NOMO-1 (cell line): Measurements from ENCODE around the gene ZFAND3.
"Not testable (repeated sequence)": the region's sequence is repeated elsewhere in the genome, so short reads cannot be mapped to it uniquely, and the experiment has no call there.

ENCODE experiments used
- DNase-seq, 2 experiments: peaks; one replicate each; lab custom pipeline; 2025; ENCODE audit not compliant: unreplicated experiment in 2 of 2; lab: John Stamatoyannopoulos, UW

The ZFAND3 gene

DNA sequence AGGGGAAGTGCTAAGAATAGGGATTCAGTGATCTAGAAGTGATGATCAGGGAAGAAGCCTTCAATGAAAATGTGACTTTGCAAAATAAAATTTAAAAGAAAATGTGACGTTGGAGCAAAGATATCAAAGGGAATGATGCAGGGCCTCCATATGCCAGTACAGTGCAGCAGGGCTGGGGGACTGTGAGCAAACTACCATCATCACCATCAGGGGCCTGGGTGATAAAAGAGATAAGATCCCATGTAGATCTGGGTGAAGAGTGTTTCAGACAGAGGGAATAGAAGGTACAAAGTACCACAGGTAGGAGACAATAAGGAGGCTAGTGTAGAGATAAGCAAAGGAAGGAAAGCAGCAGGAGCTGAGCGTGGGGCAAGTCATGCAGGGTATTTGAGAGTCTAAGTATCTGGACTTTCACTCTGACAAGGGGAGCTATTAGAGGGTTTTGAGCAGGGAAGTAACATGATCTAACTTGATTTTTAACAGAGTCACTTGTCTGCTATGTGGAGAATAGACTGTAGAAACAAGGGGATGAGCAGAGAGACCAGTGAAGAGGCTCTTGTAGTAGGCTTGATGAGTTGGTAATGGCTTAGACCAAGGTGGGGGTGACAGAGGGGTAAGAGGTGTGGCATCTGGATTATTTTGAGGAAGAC lies 295.6 kb downstream of the ZFAND3 start:
- no peak for DNase-seq

DNA sequence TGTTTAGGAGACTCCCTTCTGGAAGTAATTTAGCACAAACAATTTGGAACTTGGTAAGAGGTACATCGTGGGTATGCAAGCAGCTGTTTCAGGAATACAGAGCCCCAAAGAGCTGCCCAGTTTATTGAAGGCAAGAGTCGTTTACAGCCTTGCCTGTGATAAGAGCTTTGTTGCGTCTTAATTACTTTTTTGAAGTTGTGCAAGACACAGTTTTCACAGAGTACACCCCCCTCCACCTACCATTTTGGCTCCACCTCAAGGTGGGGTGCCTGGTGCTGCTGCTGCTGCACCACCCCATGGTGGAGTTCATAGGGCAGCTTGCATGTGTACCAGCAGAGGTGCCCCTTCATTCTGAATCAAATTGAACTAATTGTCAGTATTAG lies 296.1 kb downstream of the ZFAND3 start:
- DNase-seq, result no peak

DNA sequence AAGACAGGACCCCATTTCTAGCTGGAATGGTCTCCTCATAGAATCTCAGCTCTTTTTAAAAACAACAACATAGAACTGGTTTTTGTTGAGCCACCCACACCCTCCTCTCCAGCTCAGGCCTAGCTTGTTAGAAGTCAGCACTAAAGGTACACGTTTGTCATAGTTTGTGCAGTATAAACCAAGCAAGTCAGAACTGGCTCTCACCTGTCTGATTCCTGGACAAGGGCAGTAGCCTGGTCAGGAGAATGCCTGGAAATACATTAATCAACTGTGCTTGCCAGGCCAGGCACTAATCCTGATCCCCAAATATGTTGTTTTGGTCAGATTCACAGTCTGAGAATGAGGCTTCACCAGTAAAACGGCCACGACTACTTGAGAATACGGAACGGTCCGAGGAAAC lies 296.7 kb downstream of the ZFAND3 start:
- no peak for DNase-seq

DNA sequence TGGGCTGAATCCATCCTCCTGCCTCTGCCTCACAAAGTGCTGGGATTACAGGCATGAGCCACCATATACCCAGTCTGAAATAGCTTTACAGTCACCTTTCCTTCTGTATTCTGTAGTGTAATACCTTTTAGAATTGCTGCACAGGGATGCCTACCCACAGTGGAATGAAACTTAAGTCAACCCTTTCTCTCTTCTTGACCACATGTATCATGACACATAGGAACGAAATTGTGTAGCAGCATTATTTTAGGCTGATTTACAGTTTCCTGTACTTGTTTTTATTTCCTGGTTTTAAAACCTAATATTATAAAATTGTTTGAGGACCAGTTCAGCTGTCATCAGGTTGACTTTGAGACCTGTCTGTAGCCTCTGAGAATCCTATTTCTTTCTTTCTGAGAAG lies 297.8 kb downstream of the ZFAND3 start:
- DNase-seq, result no peak

DNA sequence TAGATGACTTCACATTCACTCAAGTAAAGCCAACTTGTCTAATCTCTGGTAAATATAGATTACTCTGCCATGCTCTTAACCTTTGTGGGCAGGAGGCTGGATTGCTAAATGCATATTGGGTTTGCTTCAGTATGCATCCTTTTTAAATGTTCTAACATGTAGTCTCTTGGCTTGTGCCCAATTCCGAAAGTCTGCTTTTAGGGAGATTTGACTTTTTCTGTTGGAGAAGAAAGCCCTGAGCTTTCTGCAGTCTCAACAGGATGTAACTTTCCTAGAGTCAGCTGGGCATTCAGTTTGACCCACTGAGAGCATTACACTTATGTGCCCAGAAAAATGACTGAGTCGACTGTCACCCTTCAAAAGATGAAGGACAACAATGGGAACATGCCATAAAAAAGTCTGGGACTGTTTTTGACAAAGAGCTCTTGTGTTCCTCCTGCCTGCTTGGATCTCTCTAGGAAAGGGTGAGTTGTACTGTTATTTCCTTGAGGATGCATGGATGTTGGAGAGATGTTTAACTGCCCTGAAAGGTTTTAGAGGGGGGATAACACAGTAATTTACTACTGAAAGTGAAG lies 299.4 kb downstream of the ZFAND3 start:
- no peak for DNase-seq

DNA sequence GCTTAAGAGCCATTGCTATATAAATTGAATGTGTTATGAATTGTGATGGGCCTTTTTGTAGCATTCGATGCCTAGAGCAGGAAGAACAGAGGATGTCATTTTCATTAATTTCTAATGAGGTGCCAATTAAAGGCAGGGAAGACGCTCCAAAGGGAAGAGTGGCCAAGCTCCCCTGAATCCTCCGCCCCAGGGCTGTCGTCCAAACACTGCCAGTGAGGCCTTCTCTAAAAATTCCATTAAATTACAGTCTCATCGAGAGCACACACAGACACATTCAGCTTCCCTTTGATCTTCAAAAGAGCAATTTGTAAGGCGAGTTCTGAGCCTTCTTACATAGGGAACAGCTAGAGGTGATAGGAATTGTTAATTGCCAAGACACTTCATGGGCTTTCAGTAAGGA lies 300.0 kb downstream of the ZFAND3 start:
- no peak for DNase-seq

DNA sequence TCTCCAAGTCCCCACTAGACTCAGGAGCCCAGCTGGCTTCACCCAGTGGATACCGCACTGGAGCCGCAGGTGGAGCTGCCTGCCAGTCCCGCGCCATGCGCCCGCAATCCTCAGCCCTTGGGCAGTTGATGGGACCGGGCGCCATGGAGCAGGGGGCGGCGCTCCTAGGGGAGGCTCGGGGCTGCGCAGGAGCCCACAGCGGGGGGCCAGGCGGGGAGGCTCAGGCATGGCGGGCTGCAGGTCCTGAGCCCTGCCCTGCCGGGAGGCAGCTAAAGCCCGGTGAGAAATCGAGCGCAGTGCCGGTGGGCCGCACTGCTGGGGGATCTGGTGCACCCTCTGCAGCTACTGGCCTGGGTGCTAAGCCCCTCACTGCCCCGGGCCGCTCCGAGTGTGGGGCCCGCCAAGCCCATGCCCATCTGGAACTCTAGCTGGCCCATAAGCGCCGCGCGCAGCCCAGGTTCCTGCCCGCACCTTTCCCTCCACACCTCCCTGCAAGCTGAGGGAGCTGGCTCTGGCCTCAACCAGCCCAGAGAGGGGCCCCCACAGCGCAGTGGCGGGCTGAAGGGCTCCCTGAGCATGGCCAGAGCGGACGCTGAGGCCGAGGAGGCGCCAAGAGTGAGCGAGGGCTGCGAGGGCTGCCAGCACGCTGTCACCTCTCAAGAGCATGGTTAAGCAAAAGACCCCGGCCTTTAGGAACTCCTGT lies 304.8 kb downstream of the ZFAND3 start:
- not testable (repeated sequence) for DNase-seq

DNA sequence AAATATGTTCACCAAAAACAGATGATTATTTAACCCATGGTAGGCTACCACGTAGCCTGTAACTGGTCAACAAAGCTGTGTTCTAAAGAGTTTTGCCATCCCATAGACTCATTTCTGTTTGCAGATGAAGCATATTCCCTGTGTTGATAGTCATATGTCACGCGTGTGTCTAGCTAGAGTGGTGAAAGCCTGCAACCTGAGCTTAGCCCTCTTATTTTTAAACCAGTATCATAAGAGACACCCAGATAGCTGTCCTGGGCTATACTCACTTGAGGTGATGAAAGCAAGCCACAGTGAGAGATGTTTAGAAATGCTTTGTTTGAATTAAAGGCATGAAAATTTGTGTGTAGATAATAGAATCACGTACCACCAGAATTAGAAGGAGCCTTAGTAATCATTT lies 307.8 kb downstream of the ZFAND3 start:
- DNase-seq, result no peak

DNA sequence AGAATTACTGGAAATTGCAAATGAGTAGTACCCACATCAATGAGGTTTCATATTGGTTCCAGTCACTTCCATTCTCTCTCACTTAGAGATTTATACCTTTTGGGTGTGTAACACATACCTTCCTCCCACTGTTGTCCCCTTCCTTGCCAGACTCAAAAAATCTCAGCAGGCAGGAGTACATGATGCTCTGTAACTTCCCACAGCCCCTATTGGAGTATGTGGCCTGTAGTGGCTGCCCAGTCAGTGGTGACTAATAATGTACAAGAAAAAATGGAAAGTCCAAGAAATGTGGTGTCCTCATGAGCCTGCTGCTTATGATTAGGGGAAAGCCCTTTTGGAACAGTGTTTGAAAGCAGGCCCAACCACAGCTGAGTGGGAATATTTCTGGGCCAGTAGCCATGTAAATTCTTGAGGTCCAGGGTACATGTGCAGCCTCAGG lies 312.0 kb downstream of the ZFAND3 start:
- DNase-seq, result no peak

DNA sequence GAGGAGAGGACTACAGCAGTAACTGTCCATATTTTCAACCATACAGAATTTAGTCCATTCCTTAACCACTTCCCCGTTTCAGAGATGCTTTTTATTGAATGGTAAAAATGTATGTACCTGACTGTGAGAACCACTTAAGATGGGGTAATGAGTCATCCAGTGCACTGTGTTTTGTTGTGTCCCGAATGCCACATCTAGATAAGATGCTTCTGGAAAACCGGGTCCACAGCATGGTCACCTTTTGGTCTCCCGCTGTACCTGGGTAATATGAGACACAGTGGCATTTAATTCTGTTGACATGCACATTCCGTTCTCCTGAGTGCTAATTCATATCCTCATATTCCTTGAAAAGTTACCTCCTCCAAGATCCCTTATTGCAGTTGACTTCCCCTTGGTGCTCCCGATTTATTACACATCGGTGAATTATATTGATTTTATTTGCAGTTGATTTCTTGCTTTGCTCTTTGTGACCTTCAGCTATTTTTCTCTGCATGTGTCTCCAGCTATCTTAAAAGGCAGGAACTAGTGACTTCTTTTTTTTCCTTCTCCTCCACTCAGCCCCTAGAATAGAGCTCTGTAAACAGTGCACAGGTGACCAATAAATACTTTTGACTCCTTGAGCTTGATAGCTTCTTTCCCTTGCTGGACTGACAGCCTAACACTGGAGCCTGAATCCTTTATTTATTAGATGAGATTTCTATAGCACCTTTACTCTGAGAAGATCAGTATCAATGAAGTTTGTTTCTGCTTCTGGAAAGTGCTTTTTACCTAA lies 314.6 kb downstream of the ZFAND3 start:
- DNase-seq, result no peak

DNA sequence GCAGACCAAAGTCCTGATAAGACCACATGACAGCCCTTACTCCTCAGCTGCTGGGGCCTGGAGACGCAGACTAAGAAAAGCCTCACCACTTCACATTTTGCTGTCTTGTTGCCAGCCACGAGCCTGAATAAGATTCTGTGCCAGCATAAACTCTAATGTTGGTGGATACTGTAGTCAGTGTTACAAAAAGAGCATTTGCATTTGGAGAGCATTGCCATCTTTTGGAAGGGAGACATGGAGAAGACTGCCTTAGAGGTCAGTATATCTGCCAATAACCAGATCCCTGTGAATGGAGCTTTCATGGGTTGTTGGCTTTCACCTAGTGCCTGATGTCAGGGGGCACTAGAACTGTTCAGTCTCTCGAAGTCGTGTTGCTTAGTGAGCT lies 315.2 kb downstream of the ZFAND3 start:
- DNase-seq, result no peak

DNA sequence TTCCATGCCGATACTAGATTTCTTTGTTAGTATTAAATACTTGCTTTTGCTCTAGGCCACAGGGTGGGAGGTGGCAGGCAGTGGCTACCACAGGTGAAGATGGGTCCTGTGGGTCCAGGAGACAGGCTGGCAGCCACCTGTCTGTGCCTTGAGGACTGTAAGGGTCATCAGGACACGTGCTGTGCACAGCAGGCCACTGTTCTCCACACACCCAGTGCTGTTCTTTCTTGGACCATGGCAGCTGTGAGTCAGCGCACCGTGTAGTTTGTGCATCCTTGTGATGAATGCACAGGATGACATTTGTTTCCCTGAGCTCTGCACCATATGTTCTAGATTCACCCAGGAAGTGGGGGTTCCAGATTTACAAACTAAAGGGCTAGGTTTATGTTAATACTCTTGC lies 317.0 kb downstream of the ZFAND3 start:
- no peak for DNase-seq

DNA sequence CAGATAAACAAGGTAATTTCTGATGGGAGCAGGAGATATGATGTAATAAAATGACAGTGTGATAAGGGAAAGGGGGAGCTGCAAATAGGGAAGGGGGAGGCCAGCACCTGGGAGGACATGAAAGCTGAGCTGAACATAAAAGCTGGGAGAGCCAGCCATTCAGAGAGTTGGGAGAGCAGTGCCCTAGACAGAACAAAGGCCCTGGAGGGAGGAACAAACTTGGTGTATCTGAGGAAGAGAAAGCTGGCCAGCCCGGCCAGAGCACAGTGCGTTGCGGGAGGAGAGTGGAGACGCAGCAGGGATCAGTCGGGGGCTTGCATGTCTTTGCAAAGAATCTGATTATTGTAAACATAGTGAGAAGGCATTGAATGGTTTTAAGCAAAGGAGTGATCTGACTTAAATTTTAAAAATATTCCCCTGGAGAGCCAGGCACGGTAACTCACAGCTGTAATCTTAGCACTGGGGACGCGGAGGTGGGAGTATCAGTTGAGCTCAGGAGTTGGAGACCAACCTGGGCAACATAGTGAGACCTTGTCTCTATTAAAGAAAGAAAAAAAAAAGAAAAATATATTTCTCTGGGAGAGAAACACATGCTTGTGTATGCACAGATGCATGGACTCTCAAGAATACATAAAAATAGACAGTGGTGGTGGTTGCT lies 318.2 kb downstream of the ZFAND3 start:
- no peak for DNase-seq

DNA sequence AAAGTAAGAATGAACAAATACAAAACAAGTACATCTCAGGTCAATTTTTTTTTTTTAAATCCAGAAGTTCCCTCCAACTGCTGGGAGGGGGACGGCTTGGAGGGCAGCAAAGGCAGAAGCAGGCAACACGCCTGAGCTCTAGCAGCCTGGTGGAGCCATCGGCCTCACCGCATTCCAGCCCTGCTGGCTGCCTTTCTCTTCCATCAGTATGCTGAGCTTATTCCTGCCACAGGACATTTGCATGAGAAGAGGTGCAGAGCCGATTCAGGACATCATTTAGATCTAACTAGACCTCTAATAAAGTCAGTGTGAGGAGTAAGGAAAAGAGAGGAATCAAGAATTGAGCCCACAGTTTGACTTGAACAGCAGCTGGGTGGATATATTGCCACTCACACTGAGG lies 318.8 kb downstream of the ZFAND3 start:
- DNase-seq, result no peak

DNA sequence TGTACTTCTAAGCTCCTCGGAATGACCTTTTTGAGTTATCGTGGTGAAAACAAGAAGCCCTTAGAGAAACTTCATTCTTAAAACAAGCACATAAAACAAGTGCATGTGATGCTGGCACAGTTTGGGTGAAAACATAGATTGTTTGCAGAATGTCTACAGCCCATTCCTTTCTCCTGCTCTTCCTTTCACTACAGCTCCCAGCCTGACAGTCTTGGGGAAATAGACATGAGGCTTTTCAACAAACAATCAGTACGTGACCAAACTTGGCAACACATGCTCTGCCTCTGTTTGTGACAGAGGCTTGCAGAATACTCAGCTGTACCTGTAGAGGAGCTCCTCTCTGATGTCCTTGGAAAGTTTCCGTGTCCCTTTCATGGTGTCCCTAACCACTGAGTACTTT lies 321.6 kb downstream of the ZFAND3 start:
- no peak for DNase-seq

DNA sequence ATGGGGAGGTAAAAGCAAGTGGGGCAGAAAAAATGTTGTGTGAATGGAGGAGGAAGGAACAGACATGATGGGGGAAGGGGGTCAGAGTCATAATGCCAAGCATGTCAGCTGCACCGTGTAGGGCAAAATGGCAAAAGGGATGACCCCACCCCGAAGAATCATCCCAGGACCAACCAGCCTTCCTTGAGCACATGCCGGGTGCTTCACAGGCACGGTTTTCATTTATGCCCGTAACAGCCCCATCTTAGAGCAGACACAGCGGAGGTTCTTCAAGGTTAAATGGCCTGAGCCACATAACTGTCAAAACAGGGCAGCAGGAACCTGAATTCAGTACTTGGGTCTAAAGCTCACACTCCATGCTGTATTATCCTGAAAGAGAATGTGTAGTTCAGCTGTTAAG lies 322.2 kb downstream of the ZFAND3 start:
- no peak for DNase-seq

DNA sequence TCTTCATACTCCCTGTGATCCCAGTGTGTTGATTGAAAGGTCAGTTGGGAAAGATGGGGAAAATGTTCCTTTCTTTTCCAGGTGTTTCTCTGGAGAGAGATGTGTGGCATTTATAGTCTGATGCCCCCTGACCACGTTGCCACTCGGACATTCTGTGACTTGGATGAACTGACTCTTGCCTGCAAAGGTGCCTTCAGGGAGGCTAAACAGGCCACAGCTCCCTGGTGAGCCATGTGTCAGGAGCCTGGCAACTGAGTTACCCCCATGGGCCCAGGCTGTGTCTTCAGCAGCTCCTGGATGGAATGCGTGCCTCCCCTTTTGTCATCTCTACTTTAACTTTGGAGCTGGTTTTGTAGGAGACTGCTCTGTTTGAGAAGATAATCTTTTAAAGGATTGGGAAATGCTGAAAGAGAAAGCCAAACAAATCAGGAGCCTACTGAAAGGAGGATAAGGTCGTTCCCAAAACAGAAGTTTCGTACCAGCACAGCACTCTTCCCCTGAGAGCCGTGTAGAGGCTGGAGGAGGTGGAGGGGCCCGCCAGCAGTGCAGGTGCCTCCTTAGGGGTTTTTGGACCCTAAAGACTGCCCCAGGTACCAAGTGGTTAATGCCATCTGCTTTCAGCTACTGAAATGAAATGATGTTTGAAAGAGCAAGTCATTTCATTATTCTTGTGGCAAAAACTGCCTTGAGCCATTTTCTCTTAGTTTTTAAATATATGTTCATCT lies 322.8 kb downstream of the ZFAND3 start:
- DNase-seq, result no peak

DNA sequence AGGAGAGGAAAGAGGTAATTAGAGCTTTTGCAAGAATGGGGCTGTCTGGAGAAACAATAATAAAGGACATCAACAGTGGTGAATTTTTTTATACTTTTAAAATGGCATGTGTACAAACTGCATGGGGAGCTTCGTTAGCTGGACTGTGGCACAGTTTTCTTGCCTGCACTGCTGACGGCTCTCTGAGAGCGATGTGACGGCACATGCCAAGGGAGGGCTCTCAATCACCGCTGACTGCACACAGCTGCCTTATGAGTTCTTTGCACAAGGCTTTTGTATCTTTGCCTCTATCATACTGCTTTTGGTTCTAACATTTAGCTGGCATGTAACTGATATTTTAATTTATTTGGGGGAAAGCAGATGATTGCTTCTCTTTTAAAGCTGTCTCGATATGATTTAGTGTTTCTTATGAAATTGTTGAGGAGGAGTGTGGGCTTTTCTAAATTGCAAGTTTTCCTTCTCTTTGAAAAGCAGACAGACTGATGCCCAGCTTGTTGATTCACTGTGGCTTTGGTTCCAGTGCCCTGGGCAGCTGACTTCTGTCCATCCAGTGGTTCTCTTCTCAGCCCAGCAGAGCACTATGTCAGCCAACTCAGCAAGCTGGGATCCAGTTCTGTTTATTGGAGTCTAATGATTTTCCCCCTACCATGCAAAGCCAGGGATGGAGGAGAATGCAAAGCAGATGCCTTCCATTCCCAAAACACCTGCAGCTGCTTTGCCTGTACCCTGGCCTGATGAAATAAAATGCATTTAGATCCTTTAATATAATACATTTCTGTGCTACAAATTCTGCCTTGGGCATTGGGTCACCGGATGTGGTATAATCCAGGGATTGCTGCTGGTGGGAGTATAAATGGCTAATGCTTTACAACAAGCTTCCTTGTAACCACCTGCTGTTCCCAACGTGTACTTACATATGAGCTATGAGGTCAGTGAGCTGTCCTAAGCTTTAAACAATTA lies 323.9 kb downstream of the ZFAND3 start:
- DNase-seq, result no peak

DNA sequence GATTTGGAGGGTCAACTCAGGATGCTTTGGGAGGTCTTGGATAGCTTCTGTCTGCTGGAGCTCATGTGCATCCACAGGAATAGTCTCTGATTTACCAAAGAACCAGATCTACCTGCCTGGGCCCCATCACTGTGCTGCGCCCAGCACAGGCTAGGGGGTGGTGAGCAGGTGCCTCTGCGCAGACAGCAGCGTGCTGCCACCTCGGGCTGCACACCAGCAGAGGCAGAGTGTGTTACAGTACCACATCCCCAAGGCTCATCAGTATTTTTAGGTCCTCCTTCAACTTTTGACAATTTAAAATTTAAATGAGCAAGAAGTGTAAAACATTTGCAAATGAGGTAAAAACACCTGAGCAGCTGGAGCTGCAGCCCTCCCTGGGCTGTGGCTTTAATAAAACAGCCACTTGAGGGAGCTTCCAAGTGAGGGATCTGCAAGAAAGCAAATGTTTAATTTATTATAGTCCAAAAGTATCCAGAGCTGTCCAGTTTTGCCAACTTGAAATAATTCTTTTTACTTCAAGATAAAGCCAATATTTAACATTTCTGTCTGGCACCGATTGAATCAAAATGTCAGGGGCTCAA lies 324.9 kb downstream of the ZFAND3 start:
- no peak for DNase-seq
